H1 (cell line): ENCODE results near the gene PDGFA. TPM values are rescaled to one million over a fixed set of nuclear protein-coding genes. Genes with fewer than 3 reads are reported as not detected.

ENCODE experiments used
- ASH2L ChIP-seq: fragments of 200-600, 300-600 bp; sonication (generic); IDR thresholded peaks from one replicate; pipeline ENCODE4 v1.7.1; 2017; ENCODE audit warnings: low read length
- HDAC2 ChIP-seq, 2 experiments: fragments of 300-600 bp in 1 of 2; sonication (generic) in 1 of 2; IDR thresholded peaks; 2 replicates each; pipeline ENCODE4 v1.6.1; 2011 to 2012; ENCODE audit warnings: low read depth in 2 of 2, low read length in 2 of 2, mild to moderate bottlenecking in 2 of 2, moderate library complexity in 2 of 2, borderline replicate concordance in 1 of 2, inconsistent platforms in 1 of 2
- POU5F1 ChIP-seq: IDR thresholded peaks from 2 replicates; pipeline ENCODE4 v1.6.1; 2011; ENCODE audit warnings: low read depth, mild to moderate bottlenecking, low read length, moderate library complexity
- RXRA ChIP-seq: IDR thresholded peaks from 2 replicates; pipeline ENCODE4 v1.6.1; 2011; ENCODE audit warnings: low read depth, mild to moderate bottlenecking, low read length, moderate library complexity; ENCODE audit not compliant: insufficient read depth
- polyA plus RNA-seq, 7 experiments: library from polyadenylated mRNA; depleted of rRNA in 3 of 7; stranded (reverse) in 5 of 7; unstranded in 2 of 7; fragments of >200 nt in 5 of 7; fragments of 200-250 nt in 2 of 7; gene quantifications; 1 replicate in 5 of 7; 2 replicates in 1 of 7; 4 replicates in 1 of 7; pipeline versions ENCODE4 v1.2.1 to v1.2.3, GENCODE V29; 2011 to 2013; ENCODE audit warnings: missing spikeins in 2 of 7, mixed read lengths in 2 of 7
- total RNA-seq: library from RNA; stranded (reverse); fragmentation: NEBNext Ultra II Directional; extraction: Animal tissue kit (Norgen Biotek cat#: 25700); gene quantifications from 2 replicates; pipeline ENCODE4 v1.2.1, GENCODE V29; 2021

The PDGFA gene
- total and polyA plus RNA-seq, 2 of the 8 experiments (the other 6 are each of a cell fraction or from before 2014, with no cell fraction given): 21.1 to 43.0 TPM

DNA sequence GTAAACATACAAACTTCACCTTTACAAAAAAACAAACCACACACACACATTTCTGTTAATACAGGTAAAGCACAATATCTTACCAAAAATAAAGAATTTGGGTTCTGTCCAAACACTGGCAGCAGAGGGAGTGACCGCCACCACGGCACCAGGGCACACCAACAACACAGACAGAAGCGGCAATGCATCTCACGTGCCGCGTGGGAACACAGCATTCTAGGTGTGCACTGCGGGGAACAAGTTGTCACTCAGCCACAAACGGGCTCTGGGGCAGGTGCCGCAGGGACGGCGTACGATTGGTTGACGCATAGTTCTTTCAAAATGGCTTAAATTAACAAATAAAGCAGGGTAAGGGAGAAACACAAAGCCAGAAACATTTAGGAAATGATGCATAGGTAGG lies 22.3 kb downstream of the PDGFA start (continued):
- TF ChIP-seq HDAC2 (IDR thresholded peaks at IDR 0.05; ENCODE audit: borderline replicate concordance in 1 of 2, low read depth in 2 of 2, low read length in 2 of 2): no peak
- TF ChIP-seq POU5F1: no peak
- no peak for TF ChIP-seq ASH2L
- TF ChIP-seq RXRA: no peak
